ENCODE data around the gene CFTR.

Gene CFTR

DNA sequence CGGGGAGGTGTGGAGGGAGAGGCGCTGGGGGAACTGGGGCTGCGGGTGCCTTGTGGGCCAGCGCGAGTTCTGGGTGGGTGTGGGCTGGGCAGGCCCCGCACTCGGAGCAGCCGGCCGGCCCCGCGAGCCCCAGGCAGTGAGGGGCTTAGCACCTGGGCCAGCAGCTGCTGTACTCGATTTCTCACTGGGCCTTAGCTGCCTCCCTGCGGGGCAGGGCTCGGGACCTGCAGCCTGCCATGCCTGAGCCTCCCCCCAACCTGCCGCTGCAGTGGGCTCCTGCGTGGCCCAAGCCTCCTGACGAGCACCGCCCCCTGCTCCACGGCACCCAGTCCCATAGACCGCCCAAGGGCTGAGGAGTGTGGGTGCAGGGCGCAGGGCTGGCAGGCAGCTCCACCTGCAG is 116.3 kb downstream of the CFTR start:
- Histone ChIP-seq H3K27me3 (no peaks in the 10 kb centered on the region), H3K27ac (no peak overlapping the region)
- TF ChIP-seq, protein P1, sequence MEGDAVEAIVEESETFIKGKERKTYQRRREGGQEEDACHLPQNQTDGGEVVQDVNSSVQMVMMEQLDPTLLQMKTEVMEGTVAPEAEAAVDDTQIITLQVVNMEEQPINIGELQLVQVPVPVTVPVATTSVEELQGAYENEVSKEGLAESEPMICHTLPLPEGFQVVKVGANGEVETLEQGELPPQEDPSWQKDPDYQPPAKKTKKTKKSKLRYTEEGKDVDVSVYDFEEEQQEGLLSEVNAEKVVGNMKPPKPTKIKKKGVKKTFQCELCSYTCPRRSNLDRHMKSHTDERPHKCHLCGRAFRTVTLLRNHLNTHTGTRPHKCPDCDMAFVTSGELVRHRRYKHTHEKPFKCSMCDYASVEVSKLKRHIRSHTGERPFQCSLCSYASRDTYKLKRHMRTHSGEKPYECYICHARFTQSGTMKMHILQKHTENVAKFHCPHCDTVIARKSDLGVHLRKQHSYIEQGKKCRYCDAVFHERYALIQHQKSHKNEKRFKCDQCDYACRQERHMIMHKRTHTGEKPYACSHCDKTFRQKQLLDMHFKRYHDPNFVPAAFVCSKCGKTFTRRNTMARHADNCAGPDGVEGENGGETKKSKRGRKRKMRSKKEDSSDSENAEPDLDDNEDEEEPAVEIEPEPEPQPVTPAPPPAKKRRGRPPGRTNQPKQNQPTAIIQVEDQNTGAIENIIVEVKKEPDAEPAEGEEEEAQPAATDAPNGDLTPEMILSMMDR (IDR thresholded peaks at IDR 0.05): no peak

DNA sequence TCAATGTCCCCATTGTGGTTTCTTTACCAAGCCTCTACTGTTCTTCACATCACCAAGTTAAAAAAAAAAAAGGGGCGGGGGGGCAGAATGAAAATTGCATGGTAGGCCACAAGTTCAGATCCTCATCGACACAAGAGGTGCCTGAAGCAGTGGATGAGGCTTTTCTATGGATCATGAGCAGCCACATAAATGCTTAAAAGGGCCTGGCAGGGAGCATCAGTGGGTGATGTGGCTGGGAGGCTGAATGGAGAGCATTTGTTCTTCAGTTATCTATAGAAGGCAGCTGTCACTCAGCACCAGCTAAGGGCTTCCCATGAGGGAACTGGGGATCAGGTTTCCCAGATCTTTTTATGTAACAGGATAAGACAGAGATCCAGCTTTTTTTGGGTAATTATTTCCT is 117.9 kb downstream of the CFTR start:
- H3K36me3 ChIP-seq: no peaks in the 10 kb centered on the region
- TF ChIP-seq, protein P1 (IDR thresholded peaks at IDR 0.05): no peak
- H3K27me3 ChIP-seq: no peaks in the 10 kb centered on the region
- no peak overlapping the region for H3K4me3 ChIP-seq (ENCODE audit: low read depth in 1 of 2, low read length in 1 of 2)
- no peak overlapping the region for H3K27ac ChIP-seq
- no peaks in the 10 kb centered on the region for H3K4me1 ChIP-seq (ENCODE audit: control insufficient read depth in 1 of 2, insufficient read depth in 1 of 2, low read depth in 1 of 2, low read length in 1 of 2)
- no peaks in the 10 kb centered on the region for H3K9me3 ChIP-seq

More for the DNA sequence above, 116.3 kb downstream of the CFTR start:
- Histone ChIP-seq H3K4me3 (ENCODE audit: low read depth in 1 of 2, low read length in 1 of 2) (no peak overlapping the region), H3K4me1 (ENCODE audit: control insufficient read depth in 1 of 2, insufficient read depth in 1 of 2, low read depth in 1 of 2, low read length in 1 of 2) (no peaks in the 10 kb centered on the region), H3K9me3 (no peaks in the 10 kb centered on the region), H3K36me3 (no peaks in the 10 kb centered on the region)

DNA sequence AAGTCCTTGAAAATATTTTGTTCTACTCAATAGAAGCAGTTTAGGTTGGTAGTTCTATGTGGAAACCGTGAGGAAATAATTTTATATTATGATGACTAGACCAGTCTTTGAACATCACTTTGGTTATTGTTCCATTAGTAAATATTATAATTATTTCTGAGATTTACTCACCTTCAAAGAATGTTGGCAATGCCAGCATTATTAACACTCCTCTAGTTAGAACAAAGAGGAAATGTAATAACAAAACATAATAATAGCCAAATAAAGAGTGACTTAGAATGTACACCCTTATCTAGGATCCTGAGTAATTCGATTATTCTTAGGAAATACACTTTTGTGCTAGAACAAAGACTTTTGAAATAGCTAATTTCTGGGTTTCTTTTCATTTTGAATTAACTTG is 121.1 kb downstream of the CFTR start:
- Histone ChIP-seq H3K4me1 (ENCODE audit: control insufficient read depth in 1 of 2, insufficient read depth in 1 of 2, low read depth in 1 of 2, low read length in 1 of 2) (no peaks in the 10 kb centered on the region), H3K9me3 (no peaks in the 10 kb centered on the region), H3K27me3 (no peaks in the 10 kb centered on the region), H3K36me3 (no peaks in the 10 kb centered on the region), H3K4me3 (ENCODE audit: low read depth in 1 of 2, low read length in 1 of 2) (no peak overlapping the region), H3K27ac (no peak overlapping the region)
- TF ChIP-seq, protein P1 (IDR thresholded peaks at IDR 0.05): no peak

DNA sequence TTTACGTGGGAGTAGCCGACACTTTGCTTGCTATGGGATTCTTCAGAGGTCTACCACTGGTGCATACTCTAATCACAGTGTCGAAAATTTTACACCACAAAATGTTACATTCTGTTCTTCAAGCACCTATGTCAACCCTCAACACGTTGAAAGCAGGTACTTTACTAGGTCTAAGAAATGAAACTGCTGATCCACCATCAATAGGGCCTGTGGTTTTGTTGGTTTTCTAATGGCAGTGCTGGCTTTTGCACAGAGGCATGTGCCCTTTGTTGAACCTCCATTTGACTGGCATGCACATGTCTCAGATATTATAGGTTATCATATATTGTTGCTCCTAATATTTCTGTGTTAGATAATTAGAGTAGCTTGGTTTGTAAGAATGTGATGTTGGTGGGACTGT is 123.8 kb downstream of the CFTR start:
- no peak overlapping the region for H3K4me3 ChIP-seq (ENCODE audit: low read depth in 1 of 2, low read length in 1 of 2)
- H3K27ac ChIP-seq: no peak overlapping the region
- H3K9me3 ChIP-seq: no peaks in the 10 kb centered on the region
- H3K36me3 ChIP-seq: no peaks in the 10 kb centered on the region
- no peaks in the 10 kb centered on the region for H3K4me1 ChIP-seq (ENCODE audit: control insufficient read depth in 1 of 2, insufficient read depth in 1 of 2, low read depth in 1 of 2, low read length in 1 of 2)
- TF ChIP-seq, protein P1 (IDR thresholded peaks at IDR 0.05): no peak
- H3K27me3 ChIP-seq: no peaks in the 10 kb centered on the region

DNA sequence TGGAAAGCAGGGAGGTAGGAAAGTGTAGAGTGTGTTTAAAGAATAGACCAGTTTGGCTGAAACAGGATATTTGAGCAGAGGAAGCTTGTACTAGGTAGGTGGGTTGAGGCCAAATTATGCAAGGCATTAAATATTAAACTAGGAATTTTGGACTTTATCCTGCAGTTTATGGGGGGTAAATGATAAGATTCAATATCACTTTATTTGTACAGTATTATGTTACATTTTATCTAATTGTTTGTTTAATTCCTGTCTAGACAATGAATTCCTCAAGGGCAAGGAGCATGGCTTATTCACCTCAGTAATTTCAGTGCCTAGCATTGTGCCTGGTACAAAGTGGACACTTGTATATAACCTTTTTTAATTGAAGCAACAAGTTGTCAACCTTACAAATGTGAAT is 125.9 kb downstream of the CFTR start:
- Histone ChIP-seq H3K27ac (no peak overlapping the region), H3K4me3 (ENCODE audit: low read depth in 1 of 2, low read length in 1 of 2) (no peak overlapping the region), H3K4me1 (ENCODE audit: control insufficient read depth in 1 of 2, insufficient read depth in 1 of 2, low read depth in 1 of 2, low read length in 1 of 2) (no peaks in the 10 kb centered on the region), H3K27me3 (no peaks in the 10 kb centered on the region), H3K36me3 (no peaks in the 10 kb centered on the region), H3K9me3 (no peaks in the 10 kb centered on the region)
- TF ChIP-seq, protein P1 (IDR thresholded peaks at IDR 0.05): no peak

DNA sequence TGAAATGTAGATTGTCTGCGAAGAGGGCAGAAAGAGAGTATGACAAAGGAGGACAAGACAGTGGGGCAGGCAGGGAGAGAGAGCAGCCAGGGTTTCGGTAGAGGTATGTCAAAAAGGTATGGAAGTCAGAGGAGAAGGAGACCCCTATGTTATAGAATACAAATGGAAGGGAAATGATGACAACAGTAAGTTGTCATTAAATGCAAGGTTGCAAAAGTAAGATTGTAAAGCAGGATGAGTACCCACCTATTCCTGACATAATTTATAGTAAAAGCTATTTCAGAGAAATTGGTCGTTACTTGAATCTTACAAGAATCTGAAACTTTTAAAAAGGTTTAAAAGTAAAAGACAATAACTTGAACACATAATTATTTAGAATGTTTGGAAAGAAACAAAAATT is 126.3 kb downstream of the CFTR start:
- TF ChIP-seq, protein P1 (IDR thresholded peaks at IDR 0.05): no peak
- H3K27me3 ChIP-seq: no peaks in the 10 kb centered on the region
- H3K4me1 ChIP-seq (ENCODE audit: control insufficient read depth in 1 of 2, insufficient read depth in 1 of 2, low read depth in 1 of 2, low read length in 1 of 2): no peaks in the 10 kb centered on the region
- no peaks in the 10 kb centered on the region for H3K36me3 ChIP-seq
- no peak overlapping the region for H3K27ac ChIP-seq
- H3K9me3 ChIP-seq: no peaks in the 10 kb centered on the region
- H3K4me3 ChIP-seq (ENCODE audit: low read depth in 1 of 2, low read length in 1 of 2): no peak overlapping the region
